ENCODE data around the gene NDUFB10. TPM values are rescaled to one million over a fixed set of nuclear protein-coding genes. Genes with fewer than 3 reads are reported as not detected.

The NDUFB10 gene
- total and polyA plus RNA-seq, 4 donors: 93.9 to 195 (median 133) TPM

DNA sequence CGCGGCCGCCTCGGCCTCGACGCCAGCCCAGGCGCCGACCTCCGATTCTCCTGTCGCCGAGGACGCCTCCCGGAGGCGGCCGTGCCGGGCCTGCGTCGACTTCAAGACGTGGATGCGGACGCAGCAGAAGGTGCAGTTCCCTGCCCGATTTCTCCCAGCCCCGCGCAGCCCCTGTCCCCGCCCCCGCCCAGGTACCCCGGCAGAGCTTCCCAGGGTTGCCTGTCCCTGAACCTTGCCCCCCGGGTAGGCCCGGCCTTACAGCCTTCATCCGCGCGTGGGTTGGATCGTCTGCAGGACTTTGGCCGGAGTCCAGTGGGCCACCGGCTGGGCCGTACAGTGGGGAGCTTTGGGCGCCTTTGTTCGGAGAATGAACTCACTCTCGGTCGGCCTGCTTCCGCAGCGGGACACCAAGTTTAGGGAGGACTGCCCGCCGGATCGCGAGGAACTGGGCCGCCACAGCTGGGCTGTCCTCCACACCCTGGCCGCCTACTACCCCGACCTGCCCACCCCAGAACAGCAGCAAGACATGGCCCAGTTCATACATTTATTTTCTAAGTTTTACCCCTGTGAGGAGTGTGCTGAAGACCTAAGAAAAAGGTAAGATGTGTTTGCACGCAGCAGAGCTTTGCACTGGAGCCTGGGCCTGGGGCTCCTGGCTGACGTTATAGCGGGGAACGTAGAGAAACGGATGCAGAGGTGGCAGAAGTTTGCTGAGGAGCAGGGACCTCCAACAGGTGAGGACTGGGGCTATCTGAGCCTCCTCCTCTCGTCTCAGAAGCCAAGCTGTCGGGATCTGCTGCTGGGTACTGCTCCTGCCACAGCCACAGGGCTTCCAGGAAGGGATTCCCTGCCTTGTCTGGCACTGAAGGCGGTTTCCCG lies 25.2 kb downstream of the NDUFB10 start:
- peak; percentile 59 for DNase-seq (ENCODE audit: low spot score)
- H3K27me3 ChIP-seq (ENCODE audit: control insufficient read depth in 4 of 4, insufficient read depth in 4 of 4, low read length in 3 of 4): peaks cover 0 to 4% (median 1%) of the 10 kb centered on the region in 4 donors
- no peaks in the 10 kb centered on the region for H3K9me3 ChIP-seq (ENCODE audit: control insufficient read depth in 4 of 4, low read length in 3 of 4)
- H3K9ac ChIP-seq (ENCODE audit: low read depth in 1 of 2, low read length in 2 of 2): peak overlapping the region; percentile 4 to 56
- H3K4me3 ChIP-seq (ENCODE audit: low read depth in 1 of 3, low read length in 3 of 3): peak overlapping the region; percentile 65 to 90 (median 77)
- TF ChIP-seq RXRA (IDR thresholded peaks at IDR 0.05) (peak in 1 of 2 donors; percentile 18), SP1 (IDR thresholded peaks at IDR 0.05) (peak; percentile 27), HNF4A (conservative IDR thresholded peaks at IDR 0.05) (peak; percentile 79 to 81), ATF3 (IDR thresholded peaks at IDR 0.05) (no peak), RAD21 (IDR thresholded peaks at IDR 0.05) (no peak)
- 10% methylated on average over 58 of the region's 58 CpGs for WGBS
- peaks cover 6 to 42% (median 17%) of the 10 kb centered on the region in 4 donors for H3K4me1 ChIP-seq (ENCODE audit: control insufficient read depth in 4 of 4, insufficient read depth in 4 of 4, low read length in 3 of 4)
- peaks cover 0 to 17% (median under 1%) of the 10 kb centered on the region in 4 donors for H3K36me3 ChIP-seq (ENCODE audit: control insufficient read depth in 4 of 4, insufficient read depth in 3 of 4, low read depth in 1 of 4, low read length in 3 of 4)
- H3K27ac ChIP-seq (ENCODE audit: low read depth in 1 of 2, low read length in 2 of 2): peak overlapping the region; percentile 40 to 83

DNA sequence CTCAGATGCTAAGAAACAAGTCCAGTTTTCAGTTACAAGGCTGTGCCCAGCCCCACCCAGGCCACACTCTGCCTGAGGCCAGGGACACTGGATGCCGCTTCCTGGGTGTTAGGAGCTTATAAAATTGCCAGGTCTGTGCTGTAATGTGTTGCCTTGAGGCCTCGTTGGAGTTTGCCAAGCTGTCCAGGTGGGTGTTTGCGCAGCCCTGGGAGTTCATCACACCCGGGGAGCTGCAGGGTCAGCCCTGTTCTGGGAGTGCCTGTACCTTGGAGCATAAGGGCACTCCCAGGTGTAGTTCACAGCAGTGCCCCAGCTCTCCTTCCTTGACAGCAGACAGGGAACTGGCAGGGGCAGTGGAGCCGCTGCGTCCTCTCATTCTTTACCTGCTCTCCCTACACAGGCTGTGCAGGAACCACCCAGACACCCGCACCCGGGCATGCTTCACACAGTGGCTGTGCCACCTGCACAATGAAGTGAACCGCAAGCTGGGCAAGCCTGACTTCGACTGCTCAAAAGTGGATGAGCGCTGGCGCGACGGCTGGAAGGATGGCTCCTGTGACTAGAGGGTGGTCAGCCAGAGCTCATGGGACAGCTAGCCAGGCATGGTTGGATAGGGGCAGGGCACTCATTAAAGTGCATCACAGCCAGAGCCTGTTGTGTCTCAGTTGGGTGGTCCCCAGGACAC lies 26.3 kb downstream of the NDUFB10 start:
- TF ChIP-seq REST (IDR thresholded peaks at IDR 0.05): no peak
- no peak for TF ChIP-seq NR2F2 (IDR thresholded peaks at IDR 0.05)
- no peak for TF ChIP-seq GABPA (IDR thresholded peaks at IDR 0.05 in 1 of 2, conservative IDR thresholded peaks at IDR 0.05 in 1 of 2)
- no peak for TF ChIP-seq HNF4A (conservative IDR thresholded peaks at IDR 0.05)
- no peak for TF ChIP-seq RAD21 (IDR thresholded peaks at IDR 0.05)
- no peak for TF ChIP-seq HNF4G (IDR thresholded peaks at IDR 0.05)
- TF ChIP-seq RXRA (IDR thresholded peaks at IDR 0.05): no peak
- TF ChIP-seq TAF1 (conservative IDR thresholded peaks at IDR 0.05): no peak
- TF ChIP-seq YY1 (IDR thresholded peaks at IDR 0.05): no peak
- TF ChIP-seq FOXA2 (IDR thresholded peaks at IDR 0.05): no peak
- TF ChIP-seq, protein P1, sequence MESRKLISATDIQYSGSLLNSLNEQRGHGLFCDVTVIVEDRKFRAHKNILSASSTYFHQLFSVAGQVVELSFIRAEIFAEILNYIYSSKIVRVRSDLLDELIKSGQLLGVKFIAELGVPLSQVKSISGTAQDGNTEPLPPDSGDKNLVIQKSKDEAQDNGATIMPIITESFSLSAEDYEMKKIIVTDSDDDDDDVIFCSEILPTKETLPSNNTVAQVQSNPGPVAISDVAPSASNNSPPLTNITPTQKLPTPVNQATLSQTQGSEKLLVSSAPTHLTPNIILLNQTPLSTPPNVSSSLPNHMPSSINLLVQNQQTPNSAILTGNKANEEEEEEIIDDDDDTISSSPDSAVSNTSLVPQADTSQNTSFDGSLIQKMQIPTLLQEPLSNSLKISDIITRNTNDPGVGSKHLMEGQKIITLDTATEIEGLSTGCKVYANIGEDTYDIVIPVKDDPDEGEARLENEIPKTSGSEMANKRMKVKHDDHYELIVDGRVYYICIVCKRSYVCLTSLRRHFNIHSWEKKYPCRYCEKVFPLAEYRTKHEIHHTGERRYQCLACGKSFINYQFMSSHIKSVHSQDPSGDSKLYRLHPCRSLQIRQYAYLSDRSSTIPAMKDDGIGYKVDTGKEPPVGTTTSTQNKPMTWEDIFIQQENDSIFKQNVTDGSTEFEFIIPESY (IDR thresholded peaks at IDR 0.05): no peak
- no peak for TF ChIP-seq SP1 (IDR thresholded peaks at IDR 0.05)
- TF ChIP-seq EGR1 (IDR thresholded peaks at IDR 0.05; ENCODE audit: low read depth in 2 of 2): no peak
- TF ChIP-seq FOXA1 (IDR thresholded peaks at IDR 0.05): no peak
- TF ChIP-seq, protein P2, sequence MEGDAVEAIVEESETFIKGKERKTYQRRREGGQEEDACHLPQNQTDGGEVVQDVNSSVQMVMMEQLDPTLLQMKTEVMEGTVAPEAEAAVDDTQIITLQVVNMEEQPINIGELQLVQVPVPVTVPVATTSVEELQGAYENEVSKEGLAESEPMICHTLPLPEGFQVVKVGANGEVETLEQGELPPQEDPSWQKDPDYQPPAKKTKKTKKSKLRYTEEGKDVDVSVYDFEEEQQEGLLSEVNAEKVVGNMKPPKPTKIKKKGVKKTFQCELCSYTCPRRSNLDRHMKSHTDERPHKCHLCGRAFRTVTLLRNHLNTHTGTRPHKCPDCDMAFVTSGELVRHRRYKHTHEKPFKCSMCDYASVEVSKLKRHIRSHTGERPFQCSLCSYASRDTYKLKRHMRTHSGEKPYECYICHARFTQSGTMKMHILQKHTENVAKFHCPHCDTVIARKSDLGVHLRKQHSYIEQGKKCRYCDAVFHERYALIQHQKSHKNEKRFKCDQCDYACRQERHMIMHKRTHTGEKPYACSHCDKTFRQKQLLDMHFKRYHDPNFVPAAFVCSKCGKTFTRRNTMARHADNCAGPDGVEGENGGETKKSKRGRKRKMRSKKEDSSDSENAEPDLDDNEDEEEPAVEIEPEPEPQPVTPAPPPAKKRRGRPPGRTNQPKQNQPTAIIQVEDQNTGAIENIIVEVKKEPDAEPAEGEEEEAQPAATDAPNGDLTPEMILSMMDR (IDR thresholded peaks at IDR 0.05; ENCODE audit: low read depth, low read length, missing input control): no peak

More for the DNA sequence above, 26.3 kb downstream of the NDUFB10 start:
- no peak for DNase-seq (ENCODE audit: low spot score)
- Histone ChIP-seq H3K36me3 (ENCODE audit: control insufficient read depth in 4 of 4, insufficient read depth in 3 of 4, low read depth in 1 of 4, low read length in 3 of 4) (peaks cover 0 to 17% (median under 1%) of the 10 kb centered on the region in 4 donors), H3K9me3 (ENCODE audit: control insufficient read depth in 4 of 4, low read length in 3 of 4) (no peaks in the 10 kb centered on the region), H3K9ac (ENCODE audit: low read depth in 1 of 2, low read length in 2 of 2) (peak overlapping the region in 1 of 2 donors; percentile 4), H3K4me1 (ENCODE audit: control insufficient read depth in 4 of 4, insufficient read depth in 4 of 4, low read length in 3 of 4) (peaks cover 10 to 39% (median 20%) of the 10 kb centered on the region in 4 donors), H3K27ac (ENCODE audit: low read depth in 1 of 2, low read length in 2 of 2) (no peak overlapping the region), H3K27me3 (ENCODE audit: control insufficient read depth in 4 of 4, insufficient read depth in 4 of 4, low read length in 3 of 4) (peaks cover 0 to 5% (median 2%) of the 10 kb centered on the region in 4 donors), H3K4me3 (ENCODE audit: low read depth in 1 of 3, low read length in 3 of 3) (no peak overlapping the region)
- whole genome bisulfite sequencing: 82% methylated on average over 14 of the region's 14 CpGs
